HCT116 (cell line): Measurements from ENCODE around the gene TBC1D26. TPM values are rescaled to one million over a fixed set of nuclear protein-coding genes. Genes with fewer than 3 reads are reported as not detected.

ENCODE experiments used
- ATAC-seq: fragments of 200-7000 bp; cut with Tn5 transposase; 2 replicates; pipeline ENCODE4 v1.9.1; 2020; ENCODE audit warnings: mild to moderate bottlenecking, moderate library complexity
- BruUV-seq: library from RNA; stranded (reverse); fragments of 400-500 nt; replicated peaks from 2 replicates; lab custom pipeline; 2021; lab: Mats Ljungman, UMichigan
- CTCF ChIA-PET: fragments of 300-600 bp; sonication (Branson Sonifier 250); formaldehyde crosslinking; loops from one replicate; lab custom pipeline; 2021; ENCODE audit warnings: antibody characterized with exemption; lab: Charles Lee
- POLR2A ChIA-PET: fragments of 300-600, 350-600 bp; sonication (Branson Sonifier 250); formaldehyde crosslinking; loops from one replicate; lab custom pipeline; 2021; ENCODE audit warnings: antibody characterized with exemption; lab: Charles Lee
- RAD21 ChIA-PET, 2 experiments: fragments of 300-600 bp; sonication (Branson Sonifier 250); formaldehyde crosslinking; loops; one replicate each; lab custom pipeline; 2023; ENCODE audit warnings: low total read pairs in 2 of 2; ENCODE audit not compliant: uncharacterized antibody in 2 of 2, unreplicated experiment in 2 of 2, low non-redundant PET in 1 of 2; lab: Charles Lee
- DNase-seq: peaks from one replicate; pipeline ENCODE4 v3.0.0-alpha.2; 2010; ENCODE audit warnings: low read depth, low spot score
- H2AFZ ChIP-seq: fragments of 200-600 bp; shearing (Covaris generic), sonication (generic); 2 replicates; pipeline ENCODE4 v1.6.1; 2017; ENCODE audit warnings: low read depth, mixed run types, mixed read lengths, antibody characterized with exemption, low read length; ENCODE audit not compliant: poor library complexity, severe bottlenecking
- H3K27ac ChIP-seq: 2 replicates; pipeline ENCODE4 v1.5.1; 2012; ENCODE audit warnings: low read depth, low read length
- H3K27me3 ChIP-seq: fragments of 200-600 bp; sonication (generic); 2 replicates; pipeline ENCODE4 v1.6.1; 2016; ENCODE audit warnings: mixed run types, low read length, mixed read lengths; ENCODE audit not compliant: insufficient read depth
- H3K36me3 ChIP-seq, 2 experiments: fragments of 200-500 bp in 1 of 2; fragments of 200-600 bp in 1 of 2; sonication (Bioruptor generic) in 1 of 2; sonication (generic) in 1 of 2; 2 replicates each; pipeline versions ENCODE4 v1.5.1 to v1.6.1; 2014 to 2016; ENCODE audit warnings: low read length in 2 of 2, inconsistent platforms in 1 of 2, mixed read lengths in 1 of 2, mixed run types in 1 of 2; ENCODE audit not compliant: insufficient read depth in 2 of 2, control insufficient read depth in 1 of 2
- H3K4me1 ChIP-seq, 2 experiments: fragments of 200-600 bp in 1 of 2; sonication (generic) in 1 of 2; 2 replicates each; pipeline versions ENCODE4 v1.5.1 to v1.6.1; 2012 to 2017; ENCODE audit warnings: low read length in 2 of 2, inconsistent platforms in 1 of 2, mild to moderate bottlenecking in 1 of 2, mixed read lengths in 1 of 2, mixed run types in 1 of 2, moderate library complexity in 1 of 2; ENCODE audit not compliant: insufficient read depth in 2 of 2, control insufficient read depth in 1 of 2
- H3K4me2 ChIP-seq: fragments of 200-600 bp; sonication (generic); 2 replicates; pipeline ENCODE4 v1.6.1; 2017; ENCODE audit warnings: mixed run types, low read length, mixed read lengths
- H3K4me3 ChIP-seq, 2 experiments: fragments of 200-600 bp in 1 of 2; sonication (generic) in 1 of 2; replicated peaks in 1 of 2; 2 replicates each; pipeline ENCODE4 v1.5.1; 2011 to 2016; ENCODE audit warnings: low read length in 2 of 2, control low read depth in 1 of 2, low read depth in 1 of 2, mild to moderate bottlenecking in 1 of 2, mixed read lengths in 1 of 2, mixed run types in 1 of 2
- H3K79me2 ChIP-seq: fragments of 200-600 bp; sonication (generic); 2 replicates; pipeline ENCODE4 v1.6.1; 2017; ENCODE audit warnings: mild to moderate bottlenecking, mixed run types, low read length, moderate library complexity, mixed read lengths; ENCODE audit not compliant: insufficient read depth
- H3K9ac ChIP-seq: fragments of 200-600 bp; sonication (generic); 2 replicates; pipeline ENCODE4 v1.6.1; 2016; ENCODE audit warnings: low read length, mixed read lengths
- H3K9me2 ChIP-seq: fragments of 200-600 bp; sonication (generic), shearing (Covaris generic); 2 replicates; pipeline ENCODE4 v1.6.1; 2017; ENCODE audit warnings: mixed run types, mild to moderate bottlenecking, moderate library complexity; ENCODE audit not compliant: insufficient read depth
- H3K9me3 ChIP-seq, 2 experiments: fragments of 200-500 bp in 1 of 2; fragments of 200-600 bp in 1 of 2; sonication (Bioruptor generic) in 1 of 2; sonication (generic) in 1 of 2; 2 replicates each; pipeline ENCODE4 v1.6.1; 2014 to 2017; ENCODE audit warnings: low read length in 2 of 2, mixed read lengths in 2 of 2, inconsistent platforms in 1 of 2, low read depth in 1 of 2, mild to moderate bottlenecking in 1 of 2, mixed run types in 1 of 2, moderate library complexity in 1 of 2; ENCODE audit not compliant: control insufficient read depth in 1 of 2, insufficient read depth in 1 of 2
- H4K20me1 ChIP-seq: fragments of 200-600 bp; sonication (generic), shearing (Covaris generic); 2 replicates; pipeline ENCODE4 v1.6.1; 2017; ENCODE audit warnings: mixed run types, mild to moderate bottlenecking, moderate library complexity; ENCODE audit not compliant: insufficient read depth
- CBX3 ChIP-seq: IDR thresholded peaks from 2 replicates; pipeline ENCODE4 v1.6.1; 2012; ENCODE audit warnings: low read depth
- CEBPB ChIP-seq: IDR thresholded peaks from 2 replicates; pipeline ENCODE4 v1.6.1; 2012; ENCODE audit warnings: low read depth
- EGR1 ChIP-seq: IDR thresholded peaks from 2 replicates; pipeline ENCODE4 v1.6.1; 2012; ENCODE audit warnings: low read depth
- ELF1 ChIP-seq: IDR thresholded peaks from 2 replicates; pipeline ENCODE4 v1.6.1; 2012; ENCODE audit warnings: low read depth, borderline replicate concordance
- EZH2 ChIP-seq: fragments of 200-600 bp; sonication (generic); IDR thresholded peaks from 2 replicates; pipeline ENCODE4 v1.6.1; 2017; ENCODE audit warnings: antibody characterized with exemption, mixed run types
- FOSL1 ChIP-seq: IDR thresholded peaks from 2 replicates; pipeline ENCODE4 v1.6.1; 2012; ENCODE audit warnings: low read depth
- JUND ChIP-seq: IDR thresholded peaks from 2 replicates; pipeline ENCODE4 v1.6.1; 2012
- POLR2A ChIP-seq: IDR thresholded peaks from 2 replicates; pipeline ENCODE4 v1.7.0; 2011; ENCODE audit warnings: borderline replicate concordance; ENCODE audit not compliant: insufficient read depth, insufficient read length; ENCODE audit errors: extremely low read depth
- RAD21 ChIP-seq: IDR thresholded peaks from 2 replicates; pipeline ENCODE4 v1.6.1; 2012; ENCODE audit warnings: low read depth, mild to moderate bottlenecking
- SIN3A ChIP-seq: IDR thresholded peaks from 2 replicates; pipeline ENCODE4 v1.6.1; 2012; ENCODE audit warnings: low read depth
- SRF ChIP-seq: IDR thresholded peaks from 2 replicates; pipeline ENCODE4 v1.6.1; 2012; ENCODE audit warnings: low read depth
- TCF7L2 ChIP-seq: IDR thresholded peaks from 2 replicates; pipeline ENCODE4 v1.7.0; 2011; ENCODE audit warnings: borderline replicate concordance, inconsistent platforms; ENCODE audit not compliant: insufficient read depth, insufficient read length; ENCODE audit errors: extremely low read depth
- ZFX ChIP-seq: fragments of 450-650 bp; IDR thresholded peaks from 2 replicates; pipeline ENCODE4 v1.6.1; 2017
- intact Hi-C: fragments of 100-400 bp; cut with micrococcal nuclease; formaldehyde crosslinking; loops from 2 replicates; pipeline ENCODE4 v1.10.0; 2022
- total RNA-seq: library from RNA; stranded (reverse); gene quantifications from one replicate; pipeline ENCODE4 v1.2.1, GENCODE V29; 2021; ENCODE audit not compliant: unreplicated experiment
- TF ChIP-seq, protein P1 (sequence below): IDR thresholded peaks from 2 replicates; pipeline ENCODE4 v1.6.1; 2012; ENCODE audit warnings: low read depth
- TF ChIP-seq, protein P2 (sequence below): IDR thresholded peaks from 2 replicates; pipeline ENCODE4 v1.6.1; 2012
- TF ChIP-seq, protein P3 (sequence below): IDR thresholded peaks from 2 replicates; pipeline ENCODE4 v1.6.1; 2011; ENCODE audit warnings: mild to moderate bottlenecking, low read length, moderate library complexity; ENCODE audit not compliant: insufficient replicate concordance; ENCODE audit errors: extremely low read depth

The TBC1D26 gene
- total RNA-seq, 1 experiment from 2014 or later: 1.1 TPM

DNA sequence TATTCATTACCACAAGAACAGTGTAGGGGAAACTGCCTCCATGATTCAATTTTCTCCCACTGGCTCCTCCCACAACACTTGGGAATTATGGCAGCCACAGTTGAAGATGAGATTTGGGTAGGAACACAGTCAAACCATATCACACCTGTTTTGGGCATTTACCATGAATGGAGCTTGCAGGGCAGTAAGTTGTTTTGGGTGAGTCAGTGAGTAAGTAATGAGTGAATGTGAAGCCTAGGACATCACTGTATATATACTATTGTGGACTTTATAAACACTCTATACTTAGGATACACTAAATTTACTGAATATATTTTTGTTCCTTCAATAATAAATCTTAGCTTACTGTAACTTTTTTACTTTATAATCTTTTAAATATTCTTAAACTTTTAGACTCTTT lies 48.1 kb downstream of the TBC1D26 start:
- Histone ChIP-seq H3K4me1 (no peaks in the 10 kb centered on the region), H3K9me3 (no peaks in the 10 kb centered on the region; a peak in 2 of 4 replicates), H3K27ac (no peak overlapping the region), H3K27me3 (no peaks in the 10 kb centered on the region)
- no peak for TF ChIP-seq CBX3
- no peak for TF ChIP-seq SIN3A
- TF ChIP-seq, all 23 proteins: peak for 0
- RAD21 ChIA-PET: no interaction called here
- Histone ChIP-seq H3K79me2 (no peaks in the 10 kb centered on the region), H3K36me3 (no peaks in the 10 kb centered on the region), H2AFZ (no peak overlapping the region), H3K4me3 (no peak overlapping the region), H3K9ac (no peak overlapping the region), H3K4me2 (no peak overlapping the region), H3K9me2 (no peaks in the 10 kb centered on the region), H4K20me1 (no peaks in the 10 kb centered on the region)
- DNase-seq: no peak
- no TSS peak for BruUV-seq
- intact Hi-C loops: no loop called here
- POLR2A ChIA-PET: no interaction called here
- CTCF ChIA-PET: no interaction called here
- no peak for ATAC-seq

DNA sequence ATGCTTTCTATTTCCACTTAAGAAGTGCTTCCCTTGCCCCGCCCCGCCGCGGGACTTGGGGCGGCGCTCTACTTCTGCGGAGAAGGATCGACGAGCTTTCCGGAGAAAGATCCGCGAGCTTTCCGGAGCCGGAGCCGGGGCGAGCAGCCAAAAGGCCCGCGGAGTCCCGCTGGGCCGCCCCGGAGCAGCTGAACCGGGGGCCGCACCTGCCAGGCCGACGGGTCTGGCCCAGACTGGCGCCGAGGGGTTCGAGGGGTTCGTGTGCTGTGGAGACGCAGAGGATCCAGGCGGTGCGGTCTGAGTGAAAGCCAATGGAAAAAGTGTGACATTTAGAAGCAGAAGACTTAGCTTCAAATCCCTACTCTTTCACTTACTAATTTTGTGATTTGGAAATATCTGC lies 50.8 kb downstream of the TBC1D26 start:
- Histone ChIP-seq H3K4me3 (no peak overlapping the region), H4K20me1 (no peaks in the 10 kb centered on the region), H3K27me3 (no peaks in the 10 kb centered on the region), H3K36me3 (no peaks in the 10 kb centered on the region), H3K4me1 (no peaks in the 10 kb centered on the region), H3K9me3 (no peaks in the 10 kb centered on the region; a peak in 2 of 4 replicates), H3K4me2 (no peak overlapping the region), H3K9ac (no peak overlapping the region), H3K27ac (no peak overlapping the region), H3K9me2 (no peaks in the 10 kb centered on the region), H2AFZ (no peak overlapping the region), H3K79me2 (no peaks in the 10 kb centered on the region)
- ChIA-PET POLR2A (no interaction called here), RAD21 (no interaction called here), CTCF (no interaction called here)
- DNase-seq (no peak), ATAC-seq (no peak)
- BruUV-seq: no TSS peak
- intact Hi-C loops: no loop called here
- TF ChIP-seq, protein P1, sequence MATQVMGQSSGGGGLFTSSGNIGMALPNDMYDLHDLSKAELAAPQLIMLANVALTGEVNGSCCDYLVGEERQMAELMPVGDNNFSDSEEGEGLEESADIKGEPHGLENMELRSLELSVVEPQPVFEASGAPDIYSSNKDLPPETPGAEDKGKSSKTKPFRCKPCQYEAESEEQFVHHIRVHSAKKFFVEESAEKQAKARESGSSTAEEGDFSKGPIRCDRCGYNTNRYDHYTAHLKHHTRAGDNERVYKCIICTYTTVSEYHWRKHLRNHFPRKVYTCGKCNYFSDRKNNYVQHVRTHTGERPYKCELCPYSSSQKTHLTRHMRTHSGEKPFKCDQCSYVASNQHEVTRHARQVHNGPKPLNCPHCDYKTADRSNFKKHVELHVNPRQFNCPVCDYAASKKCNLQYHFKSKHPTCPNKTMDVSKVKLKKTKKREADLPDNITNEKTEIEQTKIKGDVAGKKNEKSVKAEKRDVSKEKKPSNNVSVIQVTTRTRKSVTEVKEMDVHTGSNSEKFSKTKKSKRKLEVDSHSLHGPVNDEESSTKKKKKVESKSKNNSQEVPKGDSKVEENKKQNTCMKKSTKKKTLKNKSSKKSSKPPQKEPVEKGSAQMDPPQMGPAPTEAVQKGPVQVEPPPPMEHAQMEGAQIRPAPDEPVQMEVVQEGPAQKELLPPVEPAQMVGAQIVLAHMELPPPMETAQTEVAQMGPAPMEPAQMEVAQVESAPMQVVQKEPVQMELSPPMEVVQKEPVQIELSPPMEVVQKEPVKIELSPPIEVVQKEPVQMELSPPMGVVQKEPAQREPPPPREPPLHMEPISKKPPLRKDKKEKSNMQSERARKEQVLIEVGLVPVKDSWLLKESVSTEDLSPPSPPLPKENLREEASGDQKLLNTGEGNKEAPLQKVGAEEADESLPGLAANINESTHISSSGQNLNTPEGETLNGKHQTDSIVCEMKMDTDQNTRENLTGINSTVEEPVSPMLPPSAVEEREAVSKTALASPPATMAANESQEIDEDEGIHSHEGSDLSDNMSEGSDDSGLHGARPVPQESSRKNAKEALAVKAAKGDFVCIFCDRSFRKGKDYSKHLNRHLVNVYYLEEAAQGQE: no peak
- TF ChIP-seq EZH2 (no peak), ZFX (no peak), CEBPB (no peak), TCF7L2 (no peak), SRF (no peak), CBX3 (no peak), RAD21 (no peak), POLR2A (no peak), JUND (no peak), ELF1 (no peak), SIN3A (no peak), EGR1 (no peak), FOSL1 (no peak)
- TF ChIP-seq, protein P2, sequence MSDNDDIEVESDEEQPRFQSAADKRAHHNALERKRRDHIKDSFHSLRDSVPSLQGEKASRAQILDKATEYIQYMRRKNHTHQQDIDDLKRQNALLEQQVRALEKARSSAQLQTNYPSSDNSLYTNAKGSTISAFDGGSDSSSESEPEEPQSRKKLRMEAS: no peak
- TF ChIP-seq, protein P3, sequence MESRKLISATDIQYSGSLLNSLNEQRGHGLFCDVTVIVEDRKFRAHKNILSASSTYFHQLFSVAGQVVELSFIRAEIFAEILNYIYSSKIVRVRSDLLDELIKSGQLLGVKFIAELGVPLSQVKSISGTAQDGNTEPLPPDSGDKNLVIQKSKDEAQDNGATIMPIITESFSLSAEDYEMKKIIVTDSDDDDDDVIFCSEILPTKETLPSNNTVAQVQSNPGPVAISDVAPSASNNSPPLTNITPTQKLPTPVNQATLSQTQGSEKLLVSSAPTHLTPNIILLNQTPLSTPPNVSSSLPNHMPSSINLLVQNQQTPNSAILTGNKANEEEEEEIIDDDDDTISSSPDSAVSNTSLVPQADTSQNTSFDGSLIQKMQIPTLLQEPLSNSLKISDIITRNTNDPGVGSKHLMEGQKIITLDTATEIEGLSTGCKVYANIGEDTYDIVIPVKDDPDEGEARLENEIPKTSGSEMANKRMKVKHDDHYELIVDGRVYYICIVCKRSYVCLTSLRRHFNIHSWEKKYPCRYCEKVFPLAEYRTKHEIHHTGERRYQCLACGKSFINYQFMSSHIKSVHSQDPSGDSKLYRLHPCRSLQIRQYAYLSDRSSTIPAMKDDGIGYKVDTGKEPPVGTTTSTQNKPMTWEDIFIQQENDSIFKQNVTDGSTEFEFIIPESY: no peak
